Measurements from ENCODE around the gene SHFL.

Gene SHFL

GRCh38 chr19:10135551-10136334, 49.6 kb downstream of the SHFL start:
- no peak for DNase-seq

GRCh38 chr19:10136936-10137335, 50.8 kb downstream of the SHFL start:
- DNase-seq = no peak

- no peak for DNase-seq
These were observed 51.9 kb downstream of the SHFL start for GRCh38 chr19:10137751-10138682.

GRCh38 chr19:10138879-10139795, 53.0 kb downstream of the SHFL start:
- DNase-seq = no peak

- no peak for DNase-seq
These were observed 53.8 kb downstream of the SHFL start for GRCh38 chr19:10139952-10140351.

GRCh38 chr19:10141479-10141878, 55.4 kb downstream of the SHFL start:
- no peak for DNase-seq

GRCh38 chr19:10141973-10142372, 55.9 kb downstream of the SHFL start:
- DNase-seq = no peak
